Kidney (tissue), 14 donors: ENCODE data around the gene HES6. TPM values are rescaled to one million over a fixed set of nuclear protein-coding genes. Genes with fewer than 3 reads are reported as not detected.

Source experiments
- DNase-seq, 5 donors: peaks; one replicate each; pipeline ENCODE4 v3.0.0-alpha.2; 2013 to 2020
- FAIRE-seq: peaks from 2 replicates; lab custom pipeline; 2012; peaks lifted over from hg19 to GRCh38; lab: Jason Lieb, UNC
- H3K27ac ChIP-seq, 2 donors: one replicate each; pipeline ENCODE4 v1.7.0; 2013; ENCODE audit warnings: low read depth in 2 of 2, low read length in 2 of 2, inconsistent platforms in 1 of 2
- H3K27me3 ChIP-seq: one replicate; pipeline ENCODE4 v1.7.1; 2013; ENCODE audit warnings: low read length, inconsistent platforms; ENCODE audit not compliant: control insufficient read depth, insufficient read depth
- H3K36me3 ChIP-seq, 3 donors: one replicate each; pipeline versions ENCODE4 v1.7.0 to v1.7.1; 2013; ENCODE audit warnings: low read length in 3 of 3, control low read depth in 1 of 3, inconsistent platforms in 1 of 3; ENCODE audit not compliant: insufficient read depth in 3 of 3, control insufficient read depth in 2 of 3
- H3K4me1 ChIP-seq, 3 donors: one replicate each; pipeline versions ENCODE4 v1.7.0 to v1.7.1; 2013; ENCODE audit warnings: low read length in 3 of 3, inconsistent platforms in 1 of 3, low read depth in 1 of 3; ENCODE audit not compliant: control insufficient read depth in 2 of 3, insufficient read depth in 2 of 3
- H3K4me3 ChIP-seq, 3 donors: one replicate each; pipeline versions ENCODE4 v1.7.0 to v1.8.1; 2013; ENCODE audit warnings: low read length in 3 of 3, control low read depth in 1 of 3, inconsistent platforms in 1 of 3
- H3K9ac ChIP-seq, 3 donors: one replicate each; pipeline versions ENCODE4 v1.7.0 to v1.7.1; 2013; ENCODE audit warnings: low read length in 3 of 3, control low read depth in 1 of 3, inconsistent platforms in 1 of 3
- H3K9me3 ChIP-seq, 3 donors: one replicate each; pipeline versions ENCODE4 v1.7.0 to v1.7.1; 2013; ENCODE audit warnings: low read length in 3 of 3, control low read depth in 1 of 3, inconsistent platforms in 1 of 3; ENCODE audit not compliant: control insufficient read depth in 2 of 3, insufficient read depth in 1 of 3
- CTCF ChIP-seq: IDR thresholded peaks from 3 replicates; pipeline ENCODE4 v1.5.1; 2012; ENCODE audit warnings: mild to moderate bottlenecking, moderate library complexity, borderline replicate concordance; ENCODE audit not compliant: insufficient read depth; ENCODE audit errors: extremely low read depth
- intact Hi-C: fragments of 100-400 bp; cut with DNase I; formaldehyde crosslinking; loops from one replicate; pipeline ENCODE4 v1.11.1; 2022
- polyA plus RNA-seq: library from polyadenylated mRNA; stranded (reverse); fragments of 350-450 nt; fragmentation: Illumina TruSeq; extraction: RNeasy Lipid Tissue Mini Kit (QIAGEN cat#74804); gene quantifications from one replicate; pipeline ENCODE4 v1.2.3, GENCODE V29; 2014; ENCODE audit warnings: low read depth, low replicate concordance; ENCODE audit not compliant: insufficient read depth
- total RNA-seq: library from RNA; stranded (reverse); fragmentation: NEBNext Ultra II Directional; extraction: Animal tissue kit (Norgen Biotek cat#: 25700); gene quantifications from one replicate; pipeline ENCODE4 v1.2.1, GENCODE V29; 2021
- donor health status: control.
- donor health status: control.
- donor health status: control.
- donor health status: control.
- donor health status: control.
- donor health status: DM: yes; HTN: yes; CAD: no.
- donor health status: Normal renal cell carcinoma (clear cell type).

HES6 gene
- total and polyA plus RNA-seq, 2 donors from 2014 or later: 5.2 to 5.5 TPM

GRCh38 chr2:238228700-238229099 lies 11.1 kb downstream of the HES6 start:
- no peak overlapping the region for H3K9ac ChIP-seq
- intact Hi-C loops: no loop called here
- no peaks in the 10 kb centered on the region for H3K27me3 ChIP-seq
- FAIRE-seq (no peak), DNase-seq (no peak)
- H3K4me3 ChIP-seq: no peak overlapping the region
- no peaks in the 10 kb centered on the region for H3K36me3 ChIP-seq
- H3K27ac ChIP-seq: no peak overlapping the region
- H3K4me1 ChIP-seq: peaks cover 0 to 6% (median 2%) of the 10 kb centered on the region in 3 donors
- TF ChIP-seq CTCF: no peak
- H3K9me3 ChIP-seq: no peaks in the 10 kb centered on the region

GRCh38 chr2:238227587-238228032 lies 12.2 kb downstream of the HES6 start:
- intact Hi-C loops: no loop called here
- Histone ChIP-seq H3K4me3 (no peak overlapping the region), H3K27ac (no peak overlapping the region), H3K9ac (no peak overlapping the region), H3K4me1 (peaks cover 0 to 6% (median 2%) of the 10 kb centered on the region in 3 donors), H3K9me3 (no peaks in the 10 kb centered on the region), H3K36me3 (no peaks in the 10 kb centered on the region), H3K27me3 (no peaks in the 10 kb centered on the region)
- no peak for FAIRE-seq
- TF ChIP-seq CTCF: no peak
- DNase-seq: peak in 1 of 5 donors; percentile 60

- no peaks in the 10 kb centered on the region for H3K27me3 ChIP-seq
- no peak overlapping the region for H3K4me3 ChIP-seq
- H3K4me1 ChIP-seq: peaks cover 0 to 3% (median 2%) of the 10 kb centered on the region in 3 donors
- no peaks in the 10 kb centered on the region for H3K9me3 ChIP-seq
- no peak overlapping the region for H3K27ac ChIP-seq
- FAIRE-seq (no peak), DNase-seq (no peak)
- intact Hi-C loops: no loop called here
- H3K9ac ChIP-seq: no peak overlapping the region
- TF ChIP-seq CTCF: no peak
- no peaks in the 10 kb centered on the region for H3K36me3 ChIP-seq
Observed at GRCh38 chr2:238226698-238227586, 12.9 kb downstream of the HES6 start.
